NCI-H2227 treated with DMSO at 0.1 percent for 48 hours (cell line): Measurements from ENCODE around the gene DDX10.

ENCODE experiments used
- DNase-seq: peaks from one replicate; lab custom pipeline; 2025; lab: John Stamatoyannopoulos, UW

Gene DDX10

DNA sequence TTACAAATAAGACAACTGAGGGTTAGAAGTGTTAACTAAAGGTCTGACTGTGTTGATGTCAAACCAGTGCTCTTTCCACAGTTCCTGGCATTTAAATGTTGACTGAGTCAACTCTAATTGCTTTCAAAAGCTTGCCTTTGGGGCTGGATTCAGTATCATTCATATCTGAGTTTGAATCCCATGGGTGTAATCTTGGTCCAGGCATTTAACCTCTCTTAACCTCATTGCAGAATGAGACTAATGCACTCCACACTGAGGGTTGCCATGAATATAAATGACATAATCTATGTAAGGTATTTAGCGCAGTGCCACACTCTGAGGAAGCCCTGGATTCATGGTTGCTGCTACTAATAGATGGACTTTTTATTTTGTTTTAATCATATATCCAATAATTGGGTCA, 274.3 kb downstream of the DDX10 start:
- DNase-seq: no peak

- DNase-seq: no peak
Observed at GRCh38 chr11:108943853-108944252, 279.0 kb downstream of the DDX10 start.

DNA sequence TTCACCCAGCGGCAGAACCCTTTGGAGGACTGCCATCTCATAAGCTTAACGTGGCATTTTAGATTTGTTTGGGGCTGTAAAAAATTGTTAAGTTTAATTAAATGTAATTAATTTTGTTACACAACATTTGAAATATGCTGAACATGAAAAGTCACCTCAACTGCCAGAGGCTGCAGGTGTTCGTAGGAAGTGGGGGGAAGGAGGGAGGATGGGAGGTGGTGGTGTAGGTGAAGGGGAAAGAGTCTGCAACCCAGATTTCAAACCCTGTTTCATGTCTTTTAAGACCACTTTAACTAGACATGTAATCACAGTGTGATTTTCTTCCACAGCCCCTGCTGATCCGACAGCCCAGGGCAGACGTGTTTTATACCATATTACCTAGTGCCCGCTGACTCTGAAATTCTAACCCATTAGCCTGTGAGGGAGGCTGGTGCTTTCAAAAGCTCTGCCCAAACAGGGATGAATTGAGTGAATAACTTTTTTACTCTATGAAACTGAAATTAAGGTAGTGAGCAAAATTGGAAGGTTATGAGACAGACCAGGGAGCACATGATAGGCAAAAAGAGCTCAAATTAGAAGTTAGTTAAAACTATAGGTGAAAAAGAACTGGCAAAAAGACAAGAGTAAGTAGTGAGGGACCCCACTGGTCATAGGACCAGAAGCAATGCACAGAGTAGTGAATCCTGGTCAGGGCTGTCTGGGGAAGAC, 279.8 kb downstream of the DDX10 start:
- DNase-seq: no peak

GRCh38 chr11:108945341-108945740, 280.5 kb downstream of the DDX10 start:
- DNase-seq: no peak

DNA sequence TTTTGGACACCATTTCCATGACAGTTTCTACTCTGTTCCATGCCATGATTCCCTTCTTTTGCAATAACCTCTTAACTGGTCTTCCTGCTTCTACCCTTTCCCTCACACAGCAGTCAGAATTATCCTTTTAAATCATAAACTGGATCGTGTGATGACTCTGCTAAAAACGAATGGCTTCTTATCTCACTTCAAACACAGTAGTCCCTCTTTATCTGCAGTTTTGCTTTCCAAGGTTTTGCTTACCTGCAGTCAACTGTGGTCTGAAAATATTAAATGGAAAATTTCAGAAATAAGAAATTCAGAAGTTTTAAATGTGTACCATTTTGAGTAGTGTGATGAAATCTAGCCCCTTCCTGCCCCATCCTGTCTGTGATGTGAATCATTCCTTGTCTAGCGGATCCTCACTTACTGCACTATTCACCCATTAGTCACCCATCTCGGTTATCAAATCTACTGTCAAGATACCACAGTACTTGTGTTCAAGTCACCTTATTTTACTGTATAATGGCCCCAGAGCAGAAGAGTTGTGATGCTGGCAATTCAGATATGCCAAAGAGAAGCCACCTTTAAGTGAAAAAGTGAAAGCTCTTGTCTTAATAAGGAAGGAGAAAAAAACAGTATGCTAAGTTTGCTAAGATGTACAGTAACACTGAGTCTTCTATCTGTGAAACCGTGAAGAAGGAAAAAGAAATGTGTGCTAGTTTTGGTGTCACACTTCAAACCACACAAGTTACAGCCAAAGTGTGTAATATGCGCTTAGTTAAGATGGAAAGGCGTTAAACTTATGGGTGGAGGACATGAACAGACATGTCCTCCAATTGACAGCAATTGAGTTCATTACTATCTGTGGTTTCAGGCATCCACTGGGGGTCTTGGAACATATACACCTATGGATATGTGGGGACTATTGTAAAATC, 283.0 kb downstream of the DDX10 start:
- no peak for DNase-seq

- peak; percentile 4 for DNase-seq
Observed at GRCh38 chr11:108958368-108959104, 293.7 kb downstream of the DDX10 start.

- no peak for DNase-seq
Observed at GRCh38 chr11:108959105-108959761, 294.4 kb downstream of the DDX10 start.

DNA sequence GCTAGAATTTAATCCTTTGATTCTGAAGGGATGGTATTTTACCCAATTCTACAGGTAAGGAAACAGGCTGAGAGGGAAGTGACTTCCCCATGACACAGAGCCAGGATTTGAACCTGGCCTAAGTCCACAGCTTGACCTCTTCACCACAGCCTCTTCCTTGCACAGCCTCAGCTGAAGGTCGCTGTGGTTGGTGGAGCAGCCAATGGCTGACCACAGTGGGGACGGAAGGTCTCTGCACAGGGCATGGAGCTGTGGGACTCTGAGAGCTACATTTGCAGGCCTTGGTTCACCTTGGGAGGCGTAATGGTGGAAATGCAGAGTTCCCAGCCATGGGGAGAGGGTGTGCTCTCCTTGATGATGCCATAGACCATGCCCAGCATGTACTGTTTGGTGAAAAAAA, 295.0 kb downstream of the DDX10 start:
- DNase-seq: no peak

- DNase-seq: no peak
Observed at GRCh38 chr11:108960501-108960900, 295.6 kb downstream of the DDX10 start.

- no peak for DNase-seq
Observed at GRCh38 chr11:108961095-108961494, 296.2 kb downstream of the DDX10 start.

DNA sequence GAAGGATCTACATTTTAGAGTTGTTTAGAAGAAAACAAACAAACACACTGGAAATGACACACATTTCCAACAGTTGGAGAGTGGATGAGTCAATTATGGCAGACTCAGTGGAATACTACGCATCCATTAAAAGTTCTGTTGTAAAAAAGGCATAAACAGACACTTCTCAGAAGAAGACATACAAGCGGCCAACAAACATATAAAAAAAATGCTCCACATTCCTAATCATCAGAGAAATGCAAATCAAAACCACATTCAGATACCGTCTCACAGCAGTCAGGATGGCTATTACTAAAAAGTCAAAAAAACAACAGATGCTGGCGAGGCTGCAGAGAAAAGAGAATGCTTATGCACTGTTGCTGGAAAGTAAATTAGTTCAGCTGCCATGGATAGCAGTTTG, 298.2 kb downstream of the DDX10 start:
- DNase-seq: no peak

GRCh38 chr11:108965306-108966001, 300.6 kb downstream of the DDX10 start:
- DNase-seq: no peak

- no peak for DNase-seq
Observed at GRCh38 chr11:108966206-108966605, 301.3 kb downstream of the DDX10 start.

GRCh38 chr11:108966978-108967377, 302.1 kb downstream of the DDX10 start:
- DNase-seq: no peak

DNA sequence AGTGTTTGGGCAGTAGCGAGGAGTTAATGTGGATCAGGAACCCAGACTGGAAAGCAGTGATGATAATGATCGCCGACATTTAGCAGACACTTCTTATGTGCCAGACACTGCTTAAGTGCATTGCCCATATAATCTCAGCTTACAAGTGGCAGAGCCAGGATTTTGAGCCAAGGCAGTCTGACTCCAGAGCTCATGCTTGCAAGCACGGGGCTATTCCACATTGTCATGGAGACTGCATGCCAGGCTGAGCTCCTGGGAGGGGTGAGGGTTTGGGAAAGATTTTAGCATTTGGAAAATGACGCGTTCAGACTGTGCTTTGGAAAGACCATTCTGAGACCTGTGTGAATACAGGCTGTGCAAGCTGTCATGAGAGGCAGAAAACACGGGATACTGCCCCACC, 302.7 kb downstream of the DDX10 start:
- DNase-seq: no peak

- DNase-seq: no peak
Observed at GRCh38 chr11:108970221-108970991, 305.5 kb downstream of the DDX10 start.

GRCh38 chr11:108973402-108974162, 308.7 kb downstream of the DDX10 start:
- DNase-seq: no peak

- DNase-seq: no peak
Observed at GRCh38 chr11:108975026-108975425, 310.2 kb downstream of the DDX10 start.

GRCh38 chr11:108975641-108976071, 310.8 kb downstream of the DDX10 start:
- no peak for DNase-seq
